ENCODE results near the gene DMRT3.

- TF ChIP-seq ZNF558 (tag by site-specific recombination; IDR thresholded peaks at IDR 0.05) (no peak), YY1 (tag by site-specific recombination; IDR thresholded peaks at IDR 0.05) (no peak), GLI4 (tag by site-specific recombination; IDR thresholded peaks at IDR 0.05) (no peak), ZBTB21 (tag by site-specific recombination; IDR thresholded peaks at IDR 0.05) (no peak), REST (tag by site-specific recombination; IDR thresholded peaks at IDR 0.05) (no peak), CTCF (tag by site-specific recombination; IDR thresholded peaks at IDR 0.05) (no peak), PBX3 (CRISPR knock-in tag; IDR thresholded peaks at IDR 0.05) (no peak), ZBTB1 (tag by site-specific recombination; IDR thresholded peaks at IDR 0.05) (no peak), SCRT2 (tag by site-specific recombination; IDR thresholded peaks at IDR 0.05) (no peak), PRDM1 (tag by site-specific recombination; IDR thresholded peaks at IDR 0.05) (no peak), ZNF274 (IDR thresholded peaks at IDR 0.05; ENCODE audit: low read length) (no peak), ZNF274 (tag by site-specific recombination; IDR thresholded peaks at IDR 0.05; ENCODE audit: borderline replicate concordance) (no peak)
Observed at GRCh38 chr9:1039589-1039988, 63.1 kb downstream of the DMRT3 start.
